Central memory CD8-positive, alpha-beta T cell (primary cell): Measurements from ENCODE around the gene SLC9C1.
A peak's percentile ranks its signal among the peaks of the same experiment; 100 is the strongest.

Source experiments
- ATAC-seq: fragments of 150-1000 bp; cut with Tn5 transposase; replicated peaks from 2 replicates; pipeline ENCODE4 v1.10.0; 2022; ENCODE audit warnings: mild to moderate bottlenecking, moderate FRiP score, moderate number of reproducible peaks; ENCODE audit not compliant: poor library complexity, severe bottlenecking; ENCODE audit errors: extremely low read depth
- DNase-seq, 2 donors: peaks; one replicate each; pipeline ENCODE4 v3.0.0; 2021; ENCODE audit warnings: low spot score in 2 of 2
- H3K27ac Mint-ChIP-seq: one replicate; pipeline ENCODE4 v1.8.0; 2022; ENCODE audit warnings: low read depth, mild to moderate bottlenecking, moderate library complexity, mixed read lengths
- H3K27me3 Mint-ChIP-seq: one replicate; pipeline ENCODE4 v1.8.0; 2022; ENCODE audit warnings: mixed read lengths
- H3K36me3 Mint-ChIP-seq: one replicate; pipeline ENCODE4 v1.8.0; 2022; ENCODE audit warnings: mild to moderate bottlenecking, moderate library complexity, mixed read lengths; ENCODE audit not compliant: insufficient read depth
- H3K4me1 Mint-ChIP-seq: one replicate; pipeline ENCODE4 v1.8.0; 2022; ENCODE audit warnings: mixed read lengths
- H3K4me3 Mint-ChIP-seq: one replicate; pipeline ENCODE4 v1.8.0; 2022; ENCODE audit warnings: mild to moderate bottlenecking, moderate library complexity, mixed read lengths
- H3K9me3 Mint-ChIP-seq: one replicate; pipeline ENCODE4 v1.8.0; 2022; ENCODE audit warnings: mixed read lengths

The SLC9C1 gene

GRCh38 chr3:112132975-112133448, 161.0 kb downstream of the SLC9C1 start, which contains the start of gene GCSAM:
Gene GCSAM (minus strand): TSS chr3:112133248. CDS start chr3:112133120, 128 bp downstream.
- Mint-ChIP-seq H3K9me3 (no peaks in the 10 kb centered on the region), H3K4me3 (peak within 1 kb of the TSS; percentile 81), H3K4me1 (peaks cover 48% of the 10 kb centered on the region), H3K27me3 (peaks cover 10% of the 10 kb centered on the region), H3K27ac (peak within 1 kb of the TSS; percentile 83), H3K36me3 (peaks cover 6% of the 10 kb centered on the region)
- ATAC-seq (peak; percentile 63), DNase-seq (peak; percentile 31 to 43)

- Mint-ChIP-seq H3K27me3 (peaks cover 10% of the 10 kb centered on the region), H3K4me3 (peak overlapping the region; percentile 81), H3K9me3 (no peaks in the 10 kb centered on the region), H3K4me1 (peaks cover 47% of the 10 kb centered on the region), H3K27ac (peak overlapping the region; percentile 83), H3K36me3 (peaks cover 6% of the 10 kb centered on the region)
- ATAC-seq: no peak
- DNase-seq: no peak
Measured at GRCh38 chr3:112132554-112132953, 161.5 kb downstream of the SLC9C1 start.

DNA sequence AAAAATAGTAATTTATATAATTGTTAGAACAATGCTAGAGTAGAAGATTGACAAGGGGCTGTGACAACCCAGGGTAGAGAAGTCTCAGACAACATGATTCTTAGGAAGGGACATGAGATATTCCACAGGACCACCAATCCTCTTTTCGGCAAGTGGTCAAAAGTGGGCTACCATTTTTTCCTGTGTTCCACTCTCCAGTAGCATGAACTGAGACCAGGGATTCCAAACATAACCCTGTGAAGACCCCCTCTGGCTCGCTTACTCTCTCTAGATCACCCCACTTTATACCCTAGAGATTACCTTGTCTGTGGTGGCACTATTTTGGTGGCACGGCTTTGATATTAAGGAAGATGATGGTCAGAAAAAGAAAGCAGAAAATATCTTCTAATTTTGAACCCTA, 161.9 kb downstream of the SLC9C1 start:
- DNase-seq (no peak), ATAC-seq (no peak)
- peaks cover 6% of the 10 kb centered on the region for H3K27me3 Mint-ChIP-seq
- peak overlapping the region; percentile 81 for H3K4me3 Mint-ChIP-seq
- H3K4me1 Mint-ChIP-seq: peaks cover 42% of the 10 kb centered on the region
- no peaks in the 10 kb centered on the region for H3K9me3 Mint-ChIP-seq
- peak overlapping the region; percentile 83 for H3K27ac Mint-ChIP-seq
- H3K36me3 Mint-ChIP-seq: peaks cover 6% of the 10 kb centered on the region

GRCh38 chr3:112131111-112131510, 162.9 kb downstream of the SLC9C1 start:
- Mint-ChIP-seq H3K27me3 (no peaks in the 10 kb centered on the region), H3K27ac (no peak overlapping the region), H3K9me3 (no peaks in the 10 kb centered on the region), H3K36me3 (peaks cover 8% of the 10 kb centered on the region), H3K4me3 (peak overlapping the region; percentile 39), H3K4me1 (peaks cover 47% of the 10 kb centered on the region)
- ATAC-seq (no peak), DNase-seq (no peak)

- ATAC-seq (no peak), DNase-seq (no peak)
- H3K36me3 Mint-ChIP-seq: peaks cover 8% of the 10 kb centered on the region
- H3K4me3 Mint-ChIP-seq: peak overlapping the region; percentile 32
- H3K27me3 Mint-ChIP-seq: no peaks in the 10 kb centered on the region
- no peaks in the 10 kb centered on the region for H3K9me3 Mint-ChIP-seq
- H3K27ac Mint-ChIP-seq: peak overlapping the region; percentile 44
- peaks cover 49% of the 10 kb centered on the region for H3K4me1 Mint-ChIP-seq
Measured at GRCh38 chr3:112130638-112130993, 163.4 kb downstream of the SLC9C1 start.

DNA sequence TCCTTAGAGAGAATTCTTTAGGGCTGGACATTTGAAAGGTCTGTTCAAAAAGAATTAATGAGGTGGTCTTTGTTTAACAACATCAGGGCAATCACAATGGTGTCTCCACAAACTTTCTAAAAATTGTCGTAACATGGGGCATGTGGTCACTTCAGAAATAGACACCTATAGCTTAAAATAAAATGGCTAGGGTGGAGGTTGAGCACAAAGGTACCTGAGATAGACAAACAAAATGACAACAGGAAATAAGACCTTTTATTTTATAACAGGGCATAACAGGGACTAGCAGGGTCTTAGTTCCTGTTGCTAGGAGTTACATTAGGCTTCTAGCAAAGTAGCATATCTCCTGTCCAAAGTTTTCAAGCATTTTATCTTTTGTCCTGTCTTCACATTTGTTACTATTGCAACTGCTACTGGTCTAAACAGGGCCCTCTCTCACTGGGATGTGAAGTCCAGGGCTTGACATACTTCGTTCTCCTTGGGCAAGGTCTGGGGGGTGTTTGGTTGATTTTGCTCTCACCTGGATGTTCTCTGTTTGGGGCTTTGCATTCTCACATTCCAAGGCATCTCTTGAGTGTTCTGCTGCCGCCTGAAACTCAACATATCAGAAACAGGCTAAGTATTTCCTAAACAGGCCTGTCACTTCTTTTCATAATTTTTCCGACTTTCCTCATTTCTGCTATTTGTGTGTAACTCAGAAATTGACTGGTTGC, 163.9 kb downstream of the SLC9C1 start:
- DNase-seq: no peak
- H3K36me3 Mint-ChIP-seq: peaks cover 11% of the 10 kb centered on the region
- H3K27me3 Mint-ChIP-seq: no peaks in the 10 kb centered on the region
- H3K27ac Mint-ChIP-seq: peak overlapping the region; percentile 44
- H3K4me3 Mint-ChIP-seq: peak overlapping the region; percentile 32
- no peak for ATAC-seq
- H3K4me1 Mint-ChIP-seq: peaks cover 51% of the 10 kb centered on the region
- H3K9me3 Mint-ChIP-seq: no peaks in the 10 kb centered on the region

- DNase-seq (peak in 1 of 2 donors; percentile 23), ATAC-seq (peak; percentile 70)
- Mint-ChIP-seq H3K9me3 (no peaks in the 10 kb centered on the region), H3K4me1 (peaks cover 47% of the 10 kb centered on the region), H3K4me3 (no peak overlapping the region), H3K27me3 (no peaks in the 10 kb centered on the region), H3K27ac (peak overlapping the region; percentile 44), H3K36me3 (peaks cover 13% of the 10 kb centered on the region)
Measured at GRCh38 chr3:112128843-112129727, 164.9 kb downstream of the SLC9C1 start.

DNA sequence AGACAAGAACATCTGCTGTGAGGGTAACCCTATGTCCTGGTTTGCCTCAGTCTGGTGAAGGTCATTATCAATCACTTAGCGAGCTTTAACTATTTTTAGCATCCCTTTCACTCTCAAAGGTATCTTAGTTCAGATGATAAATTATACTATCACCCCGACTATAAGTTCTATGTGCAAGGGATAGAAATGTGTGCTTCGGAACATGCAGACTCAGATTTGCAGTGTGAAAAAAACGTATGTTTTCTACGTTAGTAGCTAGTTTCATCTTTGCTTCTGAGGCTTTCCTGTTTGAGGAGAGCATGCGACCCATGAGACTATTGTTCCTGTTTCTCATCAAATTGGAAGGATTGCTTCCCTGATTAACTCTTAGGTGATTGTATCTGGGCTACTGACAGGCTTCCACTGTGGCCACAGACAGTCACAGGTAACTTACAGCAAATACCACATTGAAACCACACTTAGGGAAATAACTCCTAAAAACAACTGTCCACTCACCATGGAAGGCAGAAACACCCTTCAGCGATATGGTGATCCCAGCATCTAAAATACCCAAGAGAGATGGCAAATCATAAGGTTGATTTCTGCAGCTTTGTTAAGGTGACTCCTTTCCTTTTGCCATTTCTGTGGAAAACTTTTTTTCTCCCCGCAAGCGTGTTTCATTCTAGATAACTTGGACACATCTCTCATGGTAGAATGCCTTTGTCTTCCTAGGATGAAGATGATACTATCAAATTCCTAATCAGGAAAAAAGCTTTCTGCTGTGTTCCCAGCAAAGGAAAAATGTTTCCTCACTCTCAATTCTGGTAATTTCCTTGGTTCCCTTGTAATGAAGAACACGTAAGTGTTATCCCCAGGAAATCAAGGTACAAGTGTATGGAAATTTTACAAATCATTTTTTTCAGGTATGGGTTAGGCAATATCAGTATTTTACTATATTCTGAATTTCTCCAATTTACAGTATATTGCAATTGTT, 166.2 kb downstream of the SLC9C1 start:
- peaks cover 10% of the 10 kb centered on the region for H3K36me3 Mint-ChIP-seq
- H3K9me3 Mint-ChIP-seq: no peaks in the 10 kb centered on the region
- H3K4me3 Mint-ChIP-seq: peak overlapping the region; percentile 56
- ATAC-seq: no peak
- DNase-seq: no peak
- H3K27me3 Mint-ChIP-seq: no peaks in the 10 kb centered on the region
- H3K27ac Mint-ChIP-seq: peak overlapping the region; percentile 36
- peaks cover 35% of the 10 kb centered on the region for H3K4me1 Mint-ChIP-seq

- peaks cover 29% of the 10 kb centered on the region for H3K4me1 Mint-ChIP-seq
- ATAC-seq: no peak
- no peaks in the 10 kb centered on the region for H3K9me3 Mint-ChIP-seq
- no peak for DNase-seq
- H3K4me3 Mint-ChIP-seq: peak overlapping the region; percentile 56
- peak overlapping the region; percentile 36 for H3K27ac Mint-ChIP-seq
- H3K27me3 Mint-ChIP-seq: no peaks in the 10 kb centered on the region
- peaks cover 10% of the 10 kb centered on the region for H3K36me3 Mint-ChIP-seq
Measured at GRCh38 chr3:112126511-112126911, 167.5 kb downstream of the SLC9C1 start.

DNA sequence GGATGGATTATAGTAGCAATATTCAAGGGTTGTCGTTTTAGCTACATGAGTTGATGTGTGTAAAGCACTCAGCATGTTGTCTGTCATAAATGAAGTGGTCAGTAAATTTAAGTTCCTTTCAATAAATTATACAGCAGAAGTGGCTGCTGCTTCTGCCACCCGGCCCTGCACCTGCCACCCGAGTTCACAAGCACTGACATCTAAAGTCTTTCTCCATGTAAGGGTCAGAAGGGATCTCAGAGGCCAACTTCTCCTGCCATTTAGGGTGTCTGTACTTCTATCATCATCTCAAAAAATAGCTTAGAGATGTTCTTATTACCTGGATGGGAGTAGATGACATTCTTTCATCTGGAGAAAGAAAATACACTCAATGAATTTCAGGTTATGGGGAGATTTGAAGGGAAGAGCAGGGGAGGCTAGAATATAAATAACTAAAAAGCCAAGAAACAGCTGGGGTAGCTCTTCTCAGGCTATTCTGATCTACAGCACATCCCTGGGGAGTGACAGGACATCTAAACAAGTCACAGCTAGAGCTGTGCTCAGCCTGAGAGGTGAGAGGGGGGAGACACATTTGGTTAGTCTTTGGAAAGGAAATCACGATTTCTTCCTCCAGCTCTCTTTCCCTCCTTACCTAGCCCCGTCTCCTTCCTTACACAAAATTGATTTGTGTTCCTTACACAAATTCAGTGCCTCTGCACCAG, 169.0 kb downstream of the SLC9C1 start:
- DNase-seq (no peak), ATAC-seq (no peak)
- no peak overlapping the region for H3K27ac Mint-ChIP-seq
- H3K4me3 Mint-ChIP-seq: no peak overlapping the region
- H3K36me3 Mint-ChIP-seq: peaks cover 10% of the 10 kb centered on the region
- peaks cover 27% of the 10 kb centered on the region for H3K4me1 Mint-ChIP-seq
- H3K9me3 Mint-ChIP-seq: no peaks in the 10 kb centered on the region
- H3K27me3 Mint-ChIP-seq: no peaks in the 10 kb centered on the region

GRCh38 chr3:112123548-112123947, 170.5 kb downstream of the SLC9C1 start:
- DNase-seq (no peak), ATAC-seq (no peak)
- peaks cover 7% of the 10 kb centered on the region for H3K36me3 Mint-ChIP-seq
- no peak overlapping the region for H3K4me3 Mint-ChIP-seq
- no peaks in the 10 kb centered on the region for H3K9me3 Mint-ChIP-seq
- no peak overlapping the region for H3K27ac Mint-ChIP-seq
- H3K27me3 Mint-ChIP-seq: no peaks in the 10 kb centered on the region
- peaks cover 27% of the 10 kb centered on the region for H3K4me1 Mint-ChIP-seq
